Measurements from ENCODE around the gene SRGAP1.
"Not testable (repeated sequence)": the region's sequence is repeated elsewhere in the genome, so short reads cannot be mapped to it uniquely, and the experiment has no call there.

The SRGAP1 gene

GRCh38 chr12:64194333-64195149, 350.0 kb downstream of the SRGAP1 start:
- no peak for DNase-seq (ENCODE audit: low read depth, low spot score)

- not testable (repeated sequence) for DNase-seq (ENCODE audit: low read depth, low spot score)
Measured at GRCh38 chr12:64195841-64196240, 351.3 kb downstream of the SRGAP1 start.

DNA sequence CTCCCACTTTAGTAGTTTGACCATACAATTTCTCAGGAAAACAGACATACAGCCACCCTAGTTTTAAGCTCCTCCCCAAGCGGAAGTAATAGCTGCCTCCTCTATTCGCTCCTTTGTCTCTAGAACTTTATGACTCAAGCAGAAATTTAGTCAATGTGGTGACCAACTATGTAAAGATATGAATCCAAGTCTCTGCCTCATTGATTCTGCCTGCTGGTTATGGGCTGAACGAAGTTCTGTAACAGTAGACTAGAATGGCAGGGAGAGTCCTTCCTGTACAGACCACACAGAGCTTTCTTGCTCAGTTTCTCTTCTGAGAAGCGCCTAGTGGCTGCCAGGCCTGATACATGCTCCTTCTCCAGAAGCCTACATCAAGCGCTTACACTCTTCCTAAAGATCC, 358.5 kb downstream of the SRGAP1 start:
- no peak for DNase-seq (ENCODE audit: low read depth, low spot score)

- no peak for DNase-seq (ENCODE audit: low read depth, low spot score)
Measured at GRCh38 chr12:64203775-64204174, 359.3 kb downstream of the SRGAP1 start.

GRCh38 chr12:64205542-64205941, 361.0 kb downstream of the SRGAP1 start:
- DNase-seq (ENCODE audit: low read depth, low spot score): no peak

- DNase-seq (ENCODE audit: low read depth, low spot score): no peak
Measured at GRCh38 chr12:64207453-64207852, 363.0 kb downstream of the SRGAP1 start.

All from smooth muscle cell of the brain vasculature (primary cell).